ENCODE results near the gene NRN1L. TPM values are rescaled to one million over a fixed set of nuclear protein-coding genes. Genes with fewer than 3 reads are reported as not detected.
A peak's percentile ranks its signal among the peaks of the same experiment; 100 is the strongest.

The NRN1L gene
- total and polyA plus RNA-seq, 2 of the 4 experiments (the other 2 are of a cell fraction), result 0.27 TPM; not detected in 1

DNA sequence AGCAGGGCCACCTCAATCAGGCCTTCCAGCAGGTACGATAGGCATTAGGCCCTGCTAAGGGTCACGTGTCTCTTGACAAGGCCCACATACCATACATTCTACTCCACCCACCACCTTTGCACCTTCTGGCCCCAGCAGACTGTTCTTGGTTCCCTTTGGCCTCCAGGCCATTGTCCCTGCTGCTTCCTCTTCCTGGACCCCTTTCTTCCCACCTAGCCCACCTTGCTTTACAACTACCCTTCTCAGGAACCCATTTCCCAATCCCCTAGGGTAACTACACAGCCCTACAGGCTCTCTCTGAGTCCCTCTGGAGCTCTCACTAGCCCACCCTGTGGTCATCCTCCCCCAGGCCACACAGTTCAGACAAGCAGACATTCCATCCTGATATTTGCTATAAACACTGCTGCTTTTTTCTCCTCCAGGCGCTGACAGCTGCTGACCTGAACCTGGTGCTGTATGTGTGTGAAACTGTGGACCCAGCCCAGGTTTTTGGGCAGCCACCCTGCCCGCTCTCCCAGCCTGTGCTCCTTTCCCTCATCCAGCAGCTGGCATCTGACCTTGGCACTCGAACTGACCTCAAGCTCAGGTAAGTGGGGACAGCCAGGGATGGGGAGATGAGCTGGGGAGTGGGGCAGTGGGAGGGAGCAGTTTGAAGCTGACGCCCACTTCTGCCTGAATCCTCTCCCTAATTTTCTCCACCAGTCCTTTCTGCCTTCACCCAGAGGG lies 1.4 kb upstream of the NRN1L start:
- no peak overlapping the region for H2BK15ac ChIP-seq (ENCODE audit: low read depth, low read length)
- H3K79me1 ChIP-seq (ENCODE audit: low read depth in 1 of 2, low read length in 2 of 2), result peaks cover 0 to 5% of the 10 kb centered on the region in 2 experiments; a peak in 2 of 4 replicates
- no peak overlapping the region for H3K18ac ChIP-seq (ENCODE audit: low read depth, low read length)
- 85% methylated on average over 2 of the region's 6 CpGs; no CpG with 5 or more reads in 1 of the 2 experiments for WGBS, 2 experiments (ENCODE audit: extremely low coverage in 2 of 2, insufficient read length in 1 of 2)
- H3K36me3 ChIP-seq (ENCODE audit: control insufficient read depth, insufficient read depth, low read length), result peaks cover 60% of the 10 kb centered on the region
- POLR2A ChIA-PET (ENCODE audit: unreplicated experiment), result no interaction called here
- CTCF ChIA-PET, result interaction anchor here (0.6 to 1.9 kb wide), 8 partner anchors 8 to 191 kb away, joined by 3 to 14 read pairs (median 4); partner anchors contain the start of gene PSKH1
- no peak overlapping the region for H3K56ac ChIP-seq (ENCODE audit: extremely low read depth, insufficient read depth, low read length)
- TF ChIP-seq, protein P1, sequence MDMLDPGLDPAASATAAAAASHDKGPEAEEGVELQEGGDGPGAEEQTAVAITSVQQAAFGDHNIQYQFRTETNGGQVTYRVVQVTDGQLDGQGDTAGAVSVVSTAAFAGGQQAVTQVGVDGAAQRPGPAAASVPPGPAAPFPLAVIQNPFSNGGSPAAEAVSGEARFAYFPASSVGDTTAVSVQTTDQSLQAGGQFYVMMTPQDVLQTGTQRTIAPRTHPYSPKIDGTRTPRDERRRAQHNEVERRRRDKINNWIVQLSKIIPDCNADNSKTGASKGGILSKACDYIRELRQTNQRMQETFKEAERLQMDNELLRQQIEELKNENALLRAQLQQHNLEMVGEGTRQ (IDR thresholded peaks at IDR 0.05; ENCODE audit: low read depth, low read length), result no peak
- TF ChIP-seq MXI1 (IDR thresholded peaks at IDR 0.05; ENCODE audit: borderline replicate concordance, low read depth, low read length), result no peak
- TF ChIP-seq, protein P2, sequence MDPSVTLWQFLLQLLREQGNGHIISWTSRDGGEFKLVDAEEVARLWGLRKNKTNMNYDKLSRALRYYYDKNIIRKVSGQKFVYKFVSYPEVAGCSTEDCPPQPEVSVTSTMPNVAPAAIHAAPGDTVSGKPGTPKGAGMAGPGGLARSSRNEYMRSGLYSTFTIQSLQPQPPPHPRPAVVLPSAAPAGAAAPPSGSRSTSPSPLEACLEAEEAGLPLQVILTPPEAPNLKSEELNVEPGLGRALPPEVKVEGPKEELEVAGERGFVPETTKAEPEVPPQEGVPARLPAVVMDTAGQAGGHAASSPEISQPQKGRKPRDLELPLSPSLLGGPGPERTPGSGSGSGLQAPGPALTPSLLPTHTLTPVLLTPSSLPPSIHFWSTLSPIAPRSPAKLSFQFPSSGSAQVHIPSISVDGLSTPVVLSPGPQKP (IDR thresholded peaks at IDR 0.05; ENCODE audit: borderline replicate concordance, low read depth, low read length), result no peak
- TF ChIP-seq POLR2A (IDR thresholded peaks at IDR 0.05; ENCODE audit: low read depth, low read length), result no peak
- no peak for TF ChIP-seq CTCF (conservative IDR thresholded peaks at IDR 0.05; ENCODE audit: low read depth, low read length)
- TF ChIP-seq FOS (IDR thresholded peaks at IDR 0.05; ENCODE audit: low read depth, low read length), result no peak
- no peak for TF ChIP-seq RCOR1 (IDR thresholded peaks at IDR 0.05; ENCODE audit: insufficient replicate concordance, low read length)
- no peak for TF ChIP-seq MAFK (IDR thresholded peaks at IDR 0.05; ENCODE audit: low read depth, low read length)
- TF ChIP-seq SMC3 (IDR thresholded peaks at IDR 0.05; ENCODE audit: low read depth, low read length), result no peak
- H3K4ac ChIP-seq (ENCODE audit: low read depth, low read length), result no peak overlapping the region
- no peak overlapping the region for H3K4me2 ChIP-seq (ENCODE audit: low read depth, low read length)
- H3K9me3 ChIP-seq (ENCODE audit: control insufficient read depth, insufficient read depth, low read length), result no peaks in the 10 kb centered on the region
- intact Hi-C loops (cut with micrococcal nuclease) (loop anchor here (1.0 kb wide), 1 partner anchor 45 kb away; no protein-coding TSS in a partner anchor), in situ Hi-C loops (cut with MboI; ENCODE audit: low sequenced_read_pairs) (no loop called here), dilution Hi-C loops (cut with HindIII; ENCODE audit: low sequenced_read_pairs, unreplicated experiment) (no loop called here)
- peak overlapping the region; percentile 38 for H2AFZ ChIP-seq (replicated peaks; ENCODE audit: low read length, poor library complexity)
- BruUV-seq (replicated peaks), result no TSS peak
- H3K9me1 ChIP-seq (ENCODE audit: insufficient read depth, low read length), result no peaks in the 10 kb centered on the region
- H3K27ac ChIP-seq (ENCODE audit: insufficient read depth, low read length), result no peak overlapping the region
- H3K27me3 ChIP-seq (ENCODE audit: control insufficient read depth, insufficient read depth, low read length), result no peaks in the 10 kb centered on the region
- H4K20me1 ChIP-seq (ENCODE audit: insufficient read depth, low read length), result peaks cover 32% of the 10 kb centered on the region
- H4K5ac ChIP-seq (ENCODE audit: low read depth, low read length), result no peak overlapping the region
- H3K14ac ChIP-seq (replicated peaks; ENCODE audit: low read depth, low read length), result no peak overlapping the region
- no peak overlapping the region for H2BK5ac ChIP-seq (ENCODE audit: low read depth, low read length, poor library complexity, severe bottlenecking)
- ATAC-seq (ENCODE audit: low read depth) (no peak), DNase-seq (no peak)
- no peak overlapping the region for H4K91ac ChIP-seq (ENCODE audit: insufficient read depth, low read depth, low read length)
- no peak overlapping the region for H3K4me3 ChIP-seq (ENCODE audit: insufficient read depth, low read depth, low read length)
- H4K8ac ChIP-seq (ENCODE audit: low read depth in 2 of 2, low read length in 2 of 2), result no peak overlapping the region
- H3K4me1 ChIP-seq (ENCODE audit: control insufficient read depth, insufficient read depth, low read length), result peaks cover 4% of the 10 kb centered on the region; the same call in 1 of the 2 replicates
- peak overlapping the region; percentile 45 for H2AK9ac ChIP-seq (replicated peaks; ENCODE audit: low read depth, low read length, poor library complexity)
- H2BK20ac ChIP-seq (ENCODE audit: low read depth, low read length), result no peak overlapping the region
- H3K23ac ChIP-seq (ENCODE audit: low read depth, low read length), result no peak overlapping the region
- no peak overlapping the region for H2BK120ac ChIP-seq (ENCODE audit: low read depth, low read length)
- no peak overlapping the region for H2AK5ac ChIP-seq (ENCODE audit: low read depth, low read length)
- no peak overlapping the region for H3K9ac ChIP-seq (ENCODE audit: low read depth, low read length)
